HepG2 (cell line): ENCODE measurements around the gene PMFBP1. TPM values are rescaled to one million over a fixed set of nuclear protein-coding genes. Genes with fewer than 3 reads are reported as not detected.

Source experiments
- ATAC-seq: fragments of 200-7000 bp; cut with Tn5 transposase; 3 replicates; pipeline ENCODE4 v1.9.1; 2020; ENCODE audit warnings: mild to moderate bottlenecking, moderate library complexity
- BruUV-seq: library from RNA; stranded (reverse); fragments of 400-500 nt; replicated peaks from 2 replicates; lab custom pipeline; 2021; lab: Mats Ljungman, UMichigan
- CTCF ChIA-PET: fragments of 300-600 bp; formaldehyde crosslinking; extraction: SDS; loops from one replicate; lab custom pipeline; 2021; ENCODE audit warnings: low total read pairs, inconsistent platforms, low intra/inter-chr PET ratio; lab: Yijun Ruan, JAX
- POLR2A ChIA-PET: fragments of 350-600 bp; sonication (Branson Sonifier 250); formaldehyde crosslinking; loops from one replicate; lab custom pipeline; 2020; ENCODE audit warnings: antibody characterized with exemption, inconsistent platforms; lab: Yijun Ruan, JAX
- DNase-seq: peaks from one replicate; pipeline ENCODE4 v3.0.0-alpha.2; 2015; ENCODE audit warnings: low spot score
- FAIRE-seq: peaks from 3 replicates; lab custom pipeline; 2011; peaks lifted over from hg19 to GRCh38; lab: Jason Lieb, UNC
- H2AFZ ChIP-seq: one replicate; pipeline ENCODE4 v1.6.1; 2011; ENCODE audit warnings: low read length, inconsistent platforms
- H3K27ac ChIP-seq: fragments of 300-600 bp; 3 replicates; pipeline ENCODE4 v1.8.0; 2011; ENCODE audit warnings: mixed run types, mild to moderate bottlenecking, mixed read lengths, low read length, inconsistent platforms; ENCODE audit not compliant: insufficient read depth; ENCODE audit errors: extremely low read length
- H3K27me3 ChIP-seq, 2 experiments: fragments of 200-600 bp in 1 of 2; 2 replicates in 1 of 2; 3 replicates in 1 of 2; pipeline versions ENCODE4 v1.6.0 to v1.8.0; 2011; ENCODE audit warnings: low read length in 2 of 2, mild to moderate bottlenecking in 2 of 2, moderate library complexity in 2 of 2, inconsistent platforms in 1 of 2; ENCODE audit not compliant: insufficient read depth in 2 of 2, control insufficient read depth in 1 of 2
- H3K36me3 ChIP-seq, 2 experiments: fragments of 200-600 bp in 1 of 2; replicated peaks in 1 of 2; 2 replicates in 1 of 2; 3 replicates in 1 of 2; pipeline versions ENCODE4 v1.5.1 to v1.8.0; 2011; ENCODE audit warnings: low read length in 2 of 2, inconsistent platforms in 1 of 2; ENCODE audit not compliant: insufficient read depth in 2 of 2, control insufficient read depth in 1 of 2
- H3K4me1 ChIP-seq: 2 replicates; pipeline ENCODE4 v1.5.1; 2012; ENCODE audit warnings: low read length, inconsistent platforms; ENCODE audit not compliant: insufficient read depth
- H3K4me2 ChIP-seq: 2 replicates; pipeline ENCODE4 v1.6.0; 2011; ENCODE audit warnings: low read depth, low read length, inconsistent platforms
- H3K4me3 ChIP-seq, 3 experiments: fragments of 200-600 bp in 1 of 3; sonication (generic), shearing (Covaris generic) in 1 of 3; replicated peaks in 1 of 3; 2 replicates each; pipeline ENCODE4 v1.5.1; 2011 to 2016; ENCODE audit warnings: low read length in 3 of 3, inconsistent platforms in 2 of 3, low read depth in 2 of 3, mild to moderate bottlenecking in 2 of 3, control low read depth in 1 of 3, mixed read lengths in 1 of 3; ENCODE audit not compliant: insufficient read depth in 1 of 3
- H3K79me2 ChIP-seq: one replicate; pipeline ENCODE4 v1.6.1; 2011; ENCODE audit warnings: low read length, inconsistent platforms; ENCODE audit not compliant: insufficient read depth
- H3K9ac ChIP-seq: 2 replicates; pipeline ENCODE4 v1.6.0; 2011; ENCODE audit warnings: mild to moderate bottlenecking, low read depth, low read length, inconsistent platforms; ENCODE audit not compliant: insufficient read depth
- H3K9me3 ChIP-seq: 2 replicates; pipeline ENCODE4 v1.5.1; 2012; ENCODE audit warnings: mild to moderate bottlenecking, low read length
- H4K20me1 ChIP-seq: 2 replicates; pipeline ENCODE4 v1.6.0; 2011; ENCODE audit warnings: inconsistent platforms, mild to moderate bottlenecking, low read length, moderate library complexity; ENCODE audit not compliant: insufficient read depth
- BRCA1 ChIP-seq: sonication (generic); formaldehyde crosslinking; IDR thresholded peaks from 2 replicates; pipeline ENCODE4 v1.4.0; 2020; ENCODE audit warnings: missing genetic modification reagents
- GFI1 ChIP-seq: sonication (generic); formaldehyde crosslinking; IDR thresholded peaks from 2 replicates; pipeline ENCODE4 v1.5.0; 2020; ENCODE audit warnings: missing genetic modification reagents, mild to moderate bottlenecking, borderline replicate concordance
- HHEX ChIP-seq: IDR thresholded peaks from 2 replicates; pipeline ENCODE4 v1.6.1; 2016; ENCODE audit warnings: control low read depth
- RELA ChIP-seq: sonication (generic); formaldehyde crosslinking; IDR thresholded peaks from 2 replicates; pipeline ENCODE4 v1.4.0; 2020; ENCODE audit warnings: missing genetic modification reagents
- STAG1 ChIP-seq: sonication (generic); formaldehyde crosslinking; IDR thresholded peaks from 2 replicates; pipeline ENCODE4 v1.4.0; 2020; ENCODE audit warnings: missing genetic modification reagents
- ZNF180 ChIP-seq: sonication (generic); formaldehyde crosslinking; IDR thresholded peaks from 2 replicates; pipeline ENCODE4 v1.4.0; 2020; ENCODE audit warnings: low read depth, missing genetic modification reagents, borderline replicate concordance
- ZNF816 ChIP-seq: sonication (generic); formaldehyde crosslinking; IDR thresholded peaks from 2 replicates; pipeline ENCODE4 v1.8.0; 2022; ENCODE audit warnings: missing genetic modification reagents, mild to moderate bottlenecking, borderline replicate concordance
- WGBS: methylation state at CpG from one replicate; pipeline ENCODE4 v1.1.6; 2017; ENCODE audit warnings: low lambda C conversion rate; 5-methylcytosine and 5-hydroxymethylcytosine counted together
- in situ Hi-C: cut with HindIII; loops from 2 replicates; pipeline ENCODE4 v1.10.0; 2017; ENCODE audit warnings: low pct_unique_long_range_greater_than_20kb; ENCODE audit not compliant: extremely low pct_ligation_motif_present
- intact Hi-C: fragments of 100-400 bp; cut with micrococcal nuclease; formaldehyde crosslinking; loops from one replicate; pipeline ENCODE4 v1.10.0; 2022; ENCODE audit not compliant: unreplicated experiment
- polyA plus RNA-seq, 8 experiments: library from polyadenylated mRNA; depleted of rRNA in 3 of 8; stranded (reverse) in 7 of 8; unstranded in 1 of 8; fragments of >200 nt; fragmentation: Illumina TruSeq in 4 of 8; extraction: Trizol in 4 of 8; gene quantifications; 2 replicates each; pipeline versions ENCODE4 v1.2.1 to v1.2.3, GENCODE V29; 2011 to 2016; ENCODE audit warnings: low read depth in 4 of 8, missing spikeins in 1 of 8, mixed read lengths in 1 of 8; ENCODE audit not compliant: insufficient read depth in 1 of 8
- total RNA-seq, 5 experiments: library from RNA; depleted of rRNA; stranded (reverse); fragments of >200 nt; fragmentation: Illumina TruSeq; extraction: Trizol; gene quantifications; 2 replicates each; pipeline ENCODE4 v1.2.3, GENCODE V29; 2016; ENCODE audit warnings: low read depth in 1 of 5
- TF ChIP-seq, protein P1 (sequence below): sonication (generic); formaldehyde crosslinking; IDR thresholded peaks from 2 replicates; pipeline ENCODE4 v1.4.0; 2020; ENCODE audit warnings: mild to moderate bottlenecking, missing genetic modification reagents
- TF ChIP-seq, protein P2 (sequence below): sonication (generic); formaldehyde crosslinking; conservative IDR thresholded peaks from 2 replicates; pipeline ENCODE4 v1.4.0; 2020; ENCODE audit warnings: missing genetic modification reagents

Gene PMFBP1
- total and polyA plus RNA-seq, 2 of the 13 experiments (the other 11 are each of a cell fraction or from before 2014, with no cell fraction given): 1.9 to 3.8 TPM

- TF ChIP-seq HHEX (CRISPR knock-in tag): no peak
Observed at GRCh38 chr16:72198021-72198711, 26.2 kb upstream of the PMFBP1 start (continued).

DNA sequence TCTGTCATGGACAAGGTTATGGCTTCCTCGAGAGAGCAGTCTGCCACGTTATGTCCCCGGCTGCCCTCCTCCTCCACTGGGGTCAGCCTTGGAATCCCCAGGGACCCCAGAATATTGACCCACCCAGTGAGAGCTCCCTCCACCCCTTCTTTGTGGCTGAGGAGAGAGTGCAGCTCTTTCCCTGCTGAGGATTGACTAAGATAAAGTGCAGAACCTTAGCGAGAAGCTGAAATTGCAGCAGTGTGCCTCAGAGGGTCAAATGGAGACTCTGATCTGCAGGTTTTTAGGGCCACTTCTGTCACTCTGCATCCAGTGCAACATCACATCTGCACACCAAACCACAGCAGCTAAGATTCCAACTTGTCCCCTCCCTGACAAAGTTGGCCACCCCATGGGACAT lies 25.6 kb upstream of the PMFBP1 start:
- Histone ChIP-seq H3K27me3 (no peaks in the 10 kb centered on the region), H3K36me3 (no peaks in the 10 kb centered on the region), H3K79me2 (no peaks in the 10 kb centered on the region), H3K4me1 (peaks cover 10% of the 10 kb centered on the region), H3K4me3 (no peak overlapping the region), H3K9ac (no peak overlapping the region), H3K4me2 (no peak overlapping the region), H2AFZ (no peak overlapping the region), H3K9me3 (no peaks in the 10 kb centered on the region), H3K27ac (no peak overlapping the region), H4K20me1 (no peaks in the 10 kb centered on the region)
- BruUV-seq: no TSS peak
- no peak for TF ChIP-seq RELA (CRISPR knock-in tag)
- ATAC-seq (no peak), FAIRE-seq (no peak), DNase-seq (no peak)
- POLR2A ChIA-PET: no interaction called here
- WGBS: 75% methylated on average over 4 of the region's 4 CpGs
- in situ Hi-C loops: no loop called here
- CTCF ChIA-PET: no interaction called here
- intact Hi-C loops: no loop called here

DNA sequence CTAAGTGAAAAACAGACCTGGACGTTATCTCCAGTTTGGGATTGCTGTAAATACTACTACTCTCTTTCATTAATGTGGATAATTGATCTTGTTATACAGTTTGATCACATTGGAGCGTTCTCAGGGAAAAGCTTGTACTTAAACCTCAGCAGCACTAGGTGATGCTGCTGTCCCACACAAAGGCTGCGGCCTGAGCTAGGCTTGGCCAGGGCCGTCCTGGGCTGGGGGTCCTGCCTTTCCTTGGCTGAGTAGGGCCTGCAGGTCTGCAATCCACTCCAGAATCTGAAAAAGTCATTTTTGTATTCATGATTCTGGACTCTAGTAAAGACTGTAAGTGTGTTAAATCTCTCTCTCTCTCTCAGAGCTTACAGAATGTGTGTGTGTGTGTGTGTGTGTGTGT lies 23.7 kb upstream of the PMFBP1 start:
- Histone ChIP-seq H3K27me3 (no peaks in the 10 kb centered on the region), H3K79me2 (no peaks in the 10 kb centered on the region), H3K36me3 (no peaks in the 10 kb centered on the region; a peak in 1 of 5 replicates), H3K9ac (no peak overlapping the region), H3K27ac (no peak overlapping the region), H2AFZ (no peak overlapping the region), H3K4me2 (no peak overlapping the region), H3K4me3 (no peak overlapping the region), H3K9me3 (no peaks in the 10 kb centered on the region), H3K4me1 (peaks cover 10% of the 10 kb centered on the region), H4K20me1 (no peaks in the 10 kb centered on the region)
- no TSS peak for BruUV-seq
- ChIA-PET POLR2A (no interaction called here), CTCF (interaction anchor here (0.7 kb wide), 1 partner anchor 272 kb away, joined by 3 read pairs; no protein-coding TSS in a partner anchor)
- peak; percentile 57 for FAIRE-seq
- WGBS: 68% methylated on average over 3 of the region's 4 CpGs
- peak; percentile 88 for ATAC-seq
- intact Hi-C loops: no loop called here
- in situ Hi-C loops: no loop called here
- DNase-seq: no peak
- TF ChIP-seq GFI1 (CRISPR knock-in tag) (no peak), ZNF180 (no peak), BRCA1 (CRISPR knock-in tag) (no peak), STAG1 (peak; percentile 79), RELA (CRISPR knock-in tag) (no peak), ZNF816 (CRISPR knock-in tag) (no peak)
- TF ChIP-seq, protein P1, sequence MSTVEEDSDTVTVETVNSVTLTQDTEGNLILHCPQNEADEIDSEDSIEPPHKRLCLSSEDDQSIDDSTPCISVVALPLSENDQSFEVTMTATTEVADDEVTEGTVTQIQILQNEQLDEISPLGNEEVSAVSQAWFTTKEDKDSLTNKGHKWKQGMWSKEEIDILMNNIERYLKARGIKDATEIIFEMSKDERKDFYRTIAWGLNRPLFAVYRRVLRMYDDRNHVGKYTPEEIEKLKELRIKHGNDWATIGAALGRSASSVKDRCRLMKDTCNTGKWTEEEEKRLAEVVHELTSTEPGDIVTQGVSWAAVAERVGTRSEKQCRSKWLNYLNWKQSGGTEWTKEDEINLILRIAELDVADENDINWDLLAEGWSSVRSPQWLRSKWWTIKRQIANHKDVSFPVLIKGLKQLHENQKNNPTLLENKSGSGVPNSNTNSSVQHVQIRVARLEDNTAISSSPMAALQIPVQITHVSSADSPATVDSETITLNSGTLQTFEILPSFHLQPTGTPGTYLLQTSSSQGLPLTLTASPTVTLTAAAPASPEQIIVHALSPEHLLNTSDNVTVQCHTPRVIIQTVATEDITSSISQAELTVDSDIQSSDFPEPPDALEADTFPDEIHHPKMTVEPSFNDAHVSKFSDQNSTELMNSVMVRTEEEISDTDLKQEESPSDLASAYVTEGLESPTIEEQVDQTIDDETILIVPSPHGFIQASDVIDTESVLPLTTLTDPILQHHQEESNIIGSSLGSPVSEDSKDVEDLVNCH: no peak
- TF ChIP-seq, protein P2, sequence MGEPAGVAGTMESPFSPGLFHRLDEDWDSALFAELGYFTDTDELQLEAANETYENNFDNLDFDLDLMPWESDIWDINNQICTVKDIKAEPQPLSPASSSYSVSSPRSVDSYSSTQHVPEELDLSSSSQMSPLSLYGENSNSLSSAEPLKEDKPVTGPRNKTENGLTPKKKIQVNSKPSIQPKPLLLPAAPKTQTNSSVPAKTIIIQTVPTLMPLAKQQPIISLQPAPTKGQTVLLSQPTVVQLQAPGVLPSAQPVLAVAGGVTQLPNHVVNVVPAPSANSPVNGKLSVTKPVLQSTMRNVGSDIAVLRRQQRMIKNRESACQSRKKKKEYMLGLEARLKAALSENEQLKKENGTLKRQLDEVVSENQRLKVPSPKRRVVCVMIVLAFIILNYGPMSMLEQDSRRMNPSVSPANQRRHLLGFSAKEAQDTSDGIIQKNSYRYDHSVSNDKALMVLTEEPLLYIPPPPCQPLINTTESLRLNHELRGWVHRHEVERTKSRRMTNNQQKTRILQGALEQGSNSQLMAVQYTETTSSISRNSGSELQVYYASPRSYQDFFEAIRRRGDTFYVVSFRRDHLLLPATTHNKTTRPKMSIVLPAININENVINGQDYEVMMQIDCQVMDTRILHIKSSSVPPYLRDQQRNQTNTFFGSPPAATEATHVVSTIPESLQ (CRISPR knock-in tag): no peak
